GM18517 (cell line): Measurements from ENCODE around the gene TEX13D.
"Not testable (repeated sequence)": the region's sequence is repeated elsewhere in the genome, so short reads cannot be mapped to it uniquely, and the experiment has no call there.

Experiments
- ATAC-seq: cut with Tn5 transposase; IDR thresholded peaks from one replicate; pipeline ENCODE4 v1.9.1; 2021; ENCODE audit warnings: mild to moderate bottlenecking, moderate library complexity; ENCODE audit not compliant: unreplicated experiment

Gene TEX13D

DNA sequence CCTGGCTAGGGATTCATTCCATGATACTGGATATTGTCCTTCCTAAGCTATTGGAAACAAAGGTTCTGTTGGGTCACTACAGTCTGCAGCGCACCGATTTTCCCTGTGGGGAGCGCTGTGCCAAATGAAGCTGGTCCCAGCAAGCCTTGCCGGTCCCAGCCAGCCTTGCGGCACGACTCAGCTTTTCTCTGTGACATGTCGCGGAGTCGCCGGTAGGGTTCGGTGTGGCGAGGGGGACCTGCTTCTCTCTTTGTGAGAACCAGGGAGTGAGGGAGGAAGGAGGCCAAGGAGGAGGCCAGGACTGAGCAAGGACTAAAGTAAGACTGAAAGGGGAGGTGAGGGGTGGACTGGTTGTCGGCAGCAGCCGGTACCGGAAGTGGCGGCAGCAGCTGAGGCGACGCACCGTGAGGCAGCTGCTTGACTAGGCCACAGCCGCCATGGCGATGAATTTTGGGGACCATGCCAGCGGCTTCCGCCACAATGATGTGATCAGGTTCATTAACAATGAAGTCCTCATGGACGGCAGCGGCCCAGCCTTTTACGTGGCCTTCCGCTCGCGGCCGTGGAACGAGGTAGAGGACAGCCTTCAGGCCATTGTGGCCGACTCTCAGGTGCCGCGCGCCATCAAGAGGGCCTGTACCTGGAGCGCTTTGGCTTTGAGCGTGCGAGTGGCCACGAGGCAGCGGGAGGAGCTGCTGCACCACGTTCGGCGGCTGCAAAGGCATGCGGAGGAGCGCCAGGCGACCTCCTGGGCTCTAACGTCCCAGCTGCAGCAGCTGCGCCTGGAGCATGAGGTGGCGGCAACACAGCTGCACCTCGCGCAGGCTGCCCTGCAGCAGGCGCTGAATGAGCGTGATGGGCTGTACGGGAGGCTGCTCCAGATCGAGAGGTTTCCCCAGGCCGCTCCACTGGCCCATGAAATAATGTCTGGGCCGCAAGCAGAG, at the start of gene TEX13D:
Gene TEX13D (plus strand): TSS at position 180 of the 944 bp plus-strand sequence. CDS start 258 bp downstream, at position 438.
- ATAC-seq = no peak

DNA sequence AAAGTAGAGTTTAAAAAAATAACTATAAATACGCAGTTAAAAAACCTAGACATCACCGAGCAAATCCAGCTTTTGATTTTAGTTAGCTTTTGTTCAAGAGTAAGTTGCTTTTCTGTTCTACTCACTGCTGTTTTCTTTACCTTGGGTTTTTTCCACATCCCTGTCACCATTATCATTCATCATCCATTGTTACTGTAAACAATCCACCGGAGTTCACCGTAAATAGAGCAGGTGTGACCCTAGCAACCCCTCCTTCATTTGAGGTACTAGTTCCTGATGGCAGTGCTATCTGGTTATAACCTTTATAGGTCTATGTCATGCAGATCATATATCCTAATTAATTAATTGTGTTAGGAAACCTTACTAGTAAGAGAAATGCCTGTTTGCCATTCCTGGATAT, 43.0 kb upstream of the TEX13D start:
- no peak for ATAC-seq

DNA sequence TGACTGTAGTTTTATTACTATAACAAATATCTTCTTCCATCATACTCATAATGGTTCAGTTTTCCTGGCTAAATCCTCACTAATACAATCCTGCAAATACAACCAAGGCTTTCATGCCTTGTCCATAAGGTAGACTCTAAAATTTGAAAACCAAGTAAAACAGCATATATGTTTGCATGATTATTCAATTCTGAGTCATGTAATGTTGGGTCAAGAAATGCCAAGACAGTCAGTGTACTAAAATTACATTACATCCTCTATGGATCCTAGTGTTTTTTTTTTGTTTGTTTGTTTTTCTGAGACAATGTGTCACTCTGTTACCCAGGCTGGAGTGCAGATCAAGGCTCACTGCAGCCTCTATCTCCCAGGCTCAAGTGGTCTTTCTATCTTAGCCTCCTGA, 38.6 kb upstream of the TEX13D start:
- ATAC-seq = no peak

DNA sequence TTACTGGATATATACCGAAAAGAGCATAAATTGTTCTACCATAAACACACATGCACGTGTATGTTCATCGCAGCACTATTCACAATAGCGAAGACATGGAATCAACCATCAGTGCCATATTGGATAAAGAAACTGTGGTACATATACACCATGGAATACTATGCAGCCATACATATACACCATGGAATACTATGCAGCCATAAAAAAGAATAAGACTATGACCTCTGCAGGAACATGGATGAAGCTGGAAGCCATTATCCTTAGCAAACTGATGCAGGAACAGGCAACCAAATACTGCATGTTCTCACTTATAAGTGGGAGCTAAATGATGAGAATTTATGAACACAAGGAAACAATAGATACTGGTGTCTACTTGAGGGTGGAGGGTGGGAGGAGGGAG, 33.1 kb upstream of the TEX13D start:
- ATAC-seq = not testable (repeated sequence)

GRCh38 chrX:124300405-124300804, 32.1 kb upstream of the TEX13D start:
- ATAC-seq = no peak

DNA sequence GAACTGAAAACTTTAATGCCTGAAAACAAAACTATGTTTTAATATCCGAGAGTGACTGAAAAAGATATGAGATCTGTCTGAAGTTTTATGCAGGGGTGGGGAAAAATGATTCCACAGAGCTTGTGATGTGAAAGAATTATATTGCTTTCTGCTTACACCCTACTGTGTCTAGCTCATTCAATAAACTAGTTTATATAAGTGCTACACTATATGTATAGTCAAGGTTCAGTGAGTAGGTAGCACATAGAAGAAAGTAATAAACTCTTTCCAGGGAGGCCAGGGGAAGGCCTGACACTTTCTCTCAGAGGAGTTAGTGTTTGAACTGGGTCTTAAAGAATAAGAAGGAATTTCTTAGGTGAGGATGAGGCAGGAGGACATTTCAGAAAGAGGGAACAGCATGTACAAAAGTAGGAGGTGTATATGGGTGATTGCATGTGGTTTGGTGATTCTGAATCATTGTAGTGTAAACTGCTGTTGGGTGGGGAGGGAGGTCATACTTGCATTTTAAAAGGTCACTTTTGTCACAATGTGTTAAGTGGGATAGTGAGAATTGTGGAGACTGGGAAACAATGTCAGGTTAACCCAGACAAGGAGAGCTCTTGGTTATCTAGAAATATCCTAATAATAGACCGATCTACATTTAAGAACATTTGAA, 25.1 kb upstream of the TEX13D start:
- no peak for ATAC-seq

- ATAC-seq = no peak
Measured at GRCh38 chrX:124325732-124326131, 6.7 kb upstream of the TEX13D start.

GRCh38 chrX:124328765-124329164, 3.7 kb upstream of the TEX13D start:
- ATAC-seq = no peak

DNA sequence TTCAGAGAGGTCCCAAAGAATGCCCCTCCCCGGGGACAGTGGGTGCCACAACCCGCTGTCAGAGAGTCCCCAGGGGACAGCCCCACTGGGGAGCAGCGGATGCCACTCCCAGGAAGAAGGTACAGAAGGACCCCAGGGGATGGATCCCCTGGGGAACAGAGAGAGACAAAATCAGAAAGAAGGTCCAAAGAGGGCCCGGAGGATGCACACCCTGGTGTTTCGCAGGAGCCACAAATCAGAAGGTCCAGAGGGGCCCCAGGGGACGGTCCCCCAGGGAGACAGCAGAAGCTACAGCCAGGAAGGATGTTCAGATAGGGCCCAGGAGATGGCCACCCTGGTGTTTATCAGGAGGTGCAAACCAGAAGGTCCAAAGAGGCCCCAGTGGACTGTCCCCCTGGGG, 1.4 kb downstream of the TEX13D start:
- ATAC-seq = no peak

DNA sequence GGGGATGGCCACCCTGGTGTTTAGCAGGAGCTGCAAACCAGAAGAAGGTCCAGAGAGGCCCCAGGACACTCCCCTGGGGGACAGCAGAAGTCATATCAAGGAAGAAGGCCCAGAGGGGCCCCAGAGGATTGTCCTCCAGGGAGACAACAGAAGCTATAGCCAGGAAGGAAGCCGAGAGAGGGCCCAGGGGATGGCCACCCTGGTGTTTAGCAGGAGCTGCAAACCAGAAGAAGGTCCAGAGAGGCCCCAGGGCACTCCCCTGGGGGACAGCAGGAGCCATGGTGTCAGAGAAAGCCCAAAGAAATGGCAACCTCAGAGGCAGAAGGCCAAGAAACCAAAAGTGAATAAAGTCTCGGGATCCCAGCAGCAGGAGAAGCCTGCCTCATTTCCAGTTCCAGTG, 2.1 kb downstream of the TEX13D start:
- ATAC-seq = not testable (repeated sequence)

DNA sequence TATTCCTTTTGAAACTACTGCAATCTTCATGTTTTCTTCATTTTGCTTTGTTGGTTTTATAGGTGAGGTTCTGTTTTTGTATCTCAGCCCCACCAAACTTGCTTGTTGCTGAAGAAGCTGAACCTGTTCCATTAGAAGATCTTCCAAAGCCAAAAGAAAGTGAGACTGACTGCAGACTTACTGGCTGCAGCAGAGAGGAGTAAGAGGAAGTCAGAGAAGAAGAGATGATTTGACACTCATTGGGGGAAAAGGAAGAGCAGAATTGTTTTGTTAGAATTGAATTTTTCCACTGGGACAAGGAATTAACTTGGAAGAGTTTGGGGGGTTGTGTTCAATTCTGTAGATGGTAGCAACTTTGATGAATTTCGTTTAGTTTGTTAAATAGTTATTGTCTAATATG, 3.1 kb downstream of the TEX13D start:
- ATAC-seq = no peak

DNA sequence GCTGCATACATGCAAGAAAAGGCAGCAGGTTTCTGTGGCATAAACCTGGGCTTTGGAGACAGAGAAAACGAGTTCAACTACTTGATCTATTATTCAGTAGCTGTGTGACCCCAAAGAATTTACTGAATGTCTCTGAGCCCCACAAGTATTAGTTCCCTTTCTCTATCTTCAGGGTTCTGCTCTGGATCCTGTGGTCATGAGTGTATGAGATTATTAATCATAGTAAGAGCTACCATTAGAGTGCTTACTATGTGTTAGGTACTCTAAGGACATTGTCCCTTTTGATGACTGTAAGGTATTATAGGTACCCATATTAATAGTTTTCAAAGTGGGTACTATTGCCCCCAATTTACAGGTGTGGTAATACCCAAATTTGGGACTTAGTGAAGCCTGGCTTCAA, 5.5 kb downstream of the TEX13D start:
- no peak for ATAC-seq

- ATAC-seq = no peak
Measured at GRCh38 chrX:124338733-124339514, 6.5 kb downstream of the TEX13D start.

DNA sequence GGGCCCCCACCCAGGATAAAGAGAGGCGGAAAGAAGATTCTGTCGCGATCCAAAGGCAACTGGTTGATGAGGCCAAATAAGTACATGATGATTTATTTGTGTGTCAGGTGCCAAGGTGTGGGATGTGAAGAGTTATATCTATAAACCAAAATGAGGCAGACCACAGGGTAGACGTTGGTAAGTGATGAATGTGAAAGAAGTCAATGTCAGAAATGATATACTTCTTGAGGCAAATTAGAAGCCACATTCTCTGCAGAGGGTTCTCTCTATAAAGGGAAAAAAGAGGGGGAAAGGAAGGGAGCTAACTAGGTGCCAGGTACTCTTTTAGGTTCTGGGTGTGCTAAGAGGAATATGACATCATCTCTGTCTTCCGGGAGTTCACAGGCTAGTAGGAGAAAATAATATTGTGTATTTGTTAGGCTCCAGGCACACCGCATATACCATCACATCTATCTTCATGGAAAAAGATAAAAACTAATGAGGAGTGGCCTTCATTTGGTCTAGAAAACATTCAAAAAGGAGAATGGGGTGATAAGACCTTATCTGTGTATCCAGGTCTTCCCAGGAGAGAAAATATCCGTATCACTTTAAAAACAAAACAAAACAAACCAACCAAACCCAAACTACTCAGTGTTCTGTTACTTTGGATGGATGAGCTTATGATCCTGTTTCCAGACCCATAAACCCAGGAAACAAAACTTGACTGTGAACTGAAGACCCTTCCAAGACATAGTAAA, 9.1 kb downstream of the TEX13D start:
- ATAC-seq = no peak

GRCh38 chrX:124342174-124342867, 9.9 kb downstream of the TEX13D start:
- no peak for ATAC-seq

- no peak for ATAC-seq
Measured at GRCh38 chrX:124343016-124343415, 10.6 kb downstream of the TEX13D start.

DNA sequence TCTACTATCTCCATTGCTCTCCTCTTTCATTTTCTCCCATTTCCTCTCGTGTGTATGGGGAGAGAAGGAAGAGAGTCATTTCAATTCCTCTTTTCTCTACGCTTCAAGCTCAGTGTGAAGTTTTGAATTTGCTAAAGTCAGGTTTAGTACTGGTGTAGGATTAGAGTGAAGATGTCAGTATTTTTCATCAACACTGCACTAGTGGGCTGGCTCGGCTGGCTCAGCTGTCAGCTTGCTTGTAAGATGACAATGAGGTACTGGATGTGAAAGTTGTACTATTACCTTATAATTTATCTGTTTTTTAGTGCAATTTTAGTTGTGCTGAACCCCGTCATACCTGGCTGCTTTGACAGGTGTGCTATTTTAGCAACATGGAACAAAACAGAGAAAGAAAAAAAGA, 11.8 kb downstream of the TEX13D start:
- no peak for ATAC-seq

DNA sequence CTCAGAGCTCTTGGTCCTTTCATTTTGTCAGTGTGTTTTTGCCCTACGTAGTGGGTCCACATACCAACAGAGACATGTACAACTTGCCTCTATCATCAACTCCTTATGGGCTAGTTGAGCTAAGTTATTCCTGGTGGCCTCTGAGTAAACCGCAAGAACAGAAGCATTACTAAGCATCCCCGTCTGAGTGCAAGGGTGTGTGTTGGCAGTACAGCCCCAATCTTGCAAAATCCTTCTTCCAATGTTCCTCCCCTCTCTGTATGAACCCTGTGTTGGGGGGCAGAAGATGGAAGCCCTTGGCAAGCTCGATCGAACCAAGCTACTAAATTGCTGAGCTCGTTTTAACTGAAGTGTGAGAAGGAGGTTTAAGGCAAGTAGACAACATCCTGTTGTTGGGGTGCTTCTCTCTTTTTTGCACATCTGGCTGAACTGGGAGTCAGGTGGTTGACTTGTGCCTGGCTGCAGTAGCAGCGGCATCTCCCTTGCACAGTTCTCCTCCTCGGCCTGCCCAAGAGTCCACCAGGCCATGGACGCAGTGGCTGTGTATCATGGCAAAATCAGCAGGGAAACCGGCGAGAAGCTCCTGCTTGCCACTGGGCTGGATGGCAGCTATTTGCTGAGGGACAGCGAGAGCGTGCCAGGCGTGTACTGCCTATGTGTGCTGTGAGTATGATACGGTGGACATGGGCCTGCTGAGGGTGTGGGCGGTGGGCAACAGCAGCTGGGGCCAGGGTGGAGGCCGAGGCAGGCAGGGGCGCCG, 13.8 kb downstream of the TEX13D start, which contains the start of gene SH2D1A:
Gene SH2D1A (plus strand): TSS at position 447 of the 760 bp plus-strand sequence. CDS start 80 bp downstream, at position 527.
- no peak for ATAC-seq

GRCh38 chrX:124346877-124347241, 14.4 kb downstream of the TEX13D start:
- no peak for ATAC-seq
